Kidney (tissue), 14 donors: ENCODE data around the gene TFCP2L1. TPM values are rescaled to one million over a fixed set of nuclear protein-coding genes. Genes with fewer than 3 reads are reported as not detected.
"Not testable (repeated sequence)": the region's sequence is repeated elsewhere in the genome, so short reads cannot be mapped to it uniquely, and the experiment has no call there.

Source experiments
- DNase-seq, 5 donors: peaks; one replicate each; pipeline ENCODE4 v3.0.0-alpha.2; 2013 to 2020
- FAIRE-seq: peaks from 2 replicates; lab custom pipeline; 2012; peaks lifted over from hg19 to GRCh38; lab: Jason Lieb, UNC
- H3K27ac ChIP-seq, 2 donors: one replicate each; pipeline ENCODE4 v1.7.0; 2013; ENCODE audit warnings: low read depth in 2 of 2, low read length in 2 of 2, inconsistent platforms in 1 of 2
- H3K27me3 ChIP-seq: one replicate; pipeline ENCODE4 v1.7.1; 2013; ENCODE audit warnings: low read length, inconsistent platforms; ENCODE audit not compliant: control insufficient read depth, insufficient read depth
- H3K36me3 ChIP-seq, 3 donors: one replicate each; pipeline versions ENCODE4 v1.7.0 to v1.7.1; 2013; ENCODE audit warnings: low read length in 3 of 3, control low read depth in 1 of 3, inconsistent platforms in 1 of 3; ENCODE audit not compliant: insufficient read depth in 3 of 3, control insufficient read depth in 2 of 3
- H3K4me1 ChIP-seq, 3 donors: one replicate each; pipeline versions ENCODE4 v1.7.0 to v1.7.1; 2013; ENCODE audit warnings: low read length in 3 of 3, inconsistent platforms in 1 of 3, low read depth in 1 of 3; ENCODE audit not compliant: control insufficient read depth in 2 of 3, insufficient read depth in 2 of 3
- H3K4me3 ChIP-seq, 3 donors: one replicate each; pipeline versions ENCODE4 v1.7.0 to v1.8.1; 2013; ENCODE audit warnings: low read length in 3 of 3, control low read depth in 1 of 3, inconsistent platforms in 1 of 3
- H3K9ac ChIP-seq, 3 donors: one replicate each; pipeline versions ENCODE4 v1.7.0 to v1.7.1; 2013; ENCODE audit warnings: low read length in 3 of 3, control low read depth in 1 of 3, inconsistent platforms in 1 of 3
- H3K9me3 ChIP-seq, 3 donors: one replicate each; pipeline versions ENCODE4 v1.7.0 to v1.7.1; 2013; ENCODE audit warnings: low read length in 3 of 3, control low read depth in 1 of 3, inconsistent platforms in 1 of 3; ENCODE audit not compliant: control insufficient read depth in 2 of 3, insufficient read depth in 1 of 3
- CTCF ChIP-seq: IDR thresholded peaks from 3 replicates; pipeline ENCODE4 v1.5.1; 2012; ENCODE audit warnings: mild to moderate bottlenecking, moderate library complexity, borderline replicate concordance; ENCODE audit not compliant: insufficient read depth; ENCODE audit errors: extremely low read depth
- intact Hi-C: fragments of 100-400 bp; cut with DNase I; formaldehyde crosslinking; loops from one replicate; pipeline ENCODE4 v1.11.1; 2022
- polyA plus RNA-seq: library from polyadenylated mRNA; stranded (reverse); fragments of 350-450 nt; fragmentation: Illumina TruSeq; extraction: RNeasy Lipid Tissue Mini Kit (QIAGEN cat#74804); gene quantifications from one replicate; pipeline ENCODE4 v1.2.3, GENCODE V29; 2014; ENCODE audit warnings: low read depth, low replicate concordance; ENCODE audit not compliant: insufficient read depth
- total RNA-seq: library from RNA; stranded (reverse); fragmentation: NEBNext Ultra II Directional; extraction: Animal tissue kit (Norgen Biotek cat#: 25700); gene quantifications from one replicate; pipeline ENCODE4 v1.2.1, GENCODE V29; 2021
- donor health status: control.
- donor health status: control.
- donor health status: control.
- donor health status: control.
- donor health status: control.
- donor health status: DM: yes; HTN: yes; CAD: no.
- donor health status: Normal renal cell carcinoma (clear cell type).

TFCP2L1 gene
- total and polyA plus RNA-seq, 2 donors from 2014 or later: 44.4 to 172 TPM

GRCh38 chr2:121273116-121273515, 11.9 kb downstream of the TFCP2L1 start:
- peaks cover 0 to 17% (median 6%) of the 10 kb centered on the region in 3 donors for H3K4me1 ChIP-seq
- H3K27ac ChIP-seq: no peak overlapping the region
- no peak overlapping the region for H3K9ac ChIP-seq
- H3K27me3 ChIP-seq: no peaks in the 10 kb centered on the region
- FAIRE-seq: no peak
- H3K9me3 ChIP-seq: no peaks in the 10 kb centered on the region
- no peak for TF ChIP-seq CTCF
- DNase-seq: no peak
- no peak overlapping the region for H3K4me3 ChIP-seq
- intact Hi-C loops: no loop called here
- peaks cover 0 to 11% (median 4%) of the 10 kb centered on the region in 3 donors for H3K36me3 ChIP-seq

- Histone ChIP-seq H3K27ac (no peak overlapping the region), H3K4me1 (peaks cover 0 to 17% (median 6%) of the 10 kb centered on the region in 3 donors), H3K9ac (no peak overlapping the region), H3K4me3 (no peak overlapping the region), H3K27me3 (no peaks in the 10 kb centered on the region), H3K36me3 (peaks cover 0 to 13% (median 4%) of the 10 kb centered on the region in 3 donors), H3K9me3 (no peaks in the 10 kb centered on the region)
- intact Hi-C loops: no loop called here
- no peak for DNase-seq
- no peak for TF ChIP-seq CTCF
- FAIRE-seq: no peak
Observed at GRCh38 chr2:121272596-121272995, 12.4 kb downstream of the TFCP2L1 start.

GRCh38 chr2:121269436-121269835, 15.6 kb downstream of the TFCP2L1 start:
- FAIRE-seq, intact Hi-C loops, H3K9me3 ChIP-seq, H3K27me3 ChIP-seq, H3K4me3 ChIP-seq, DNase-seq, H3K9ac ChIP-seq, H3K27ac ChIP-seq: not testable (repeated sequence)
- Histone ChIP-seq H3K4me1 (peaks cover 0 to 19% (median 9%) of the 10 kb centered on the region in 3 donors), H3K36me3 (peaks cover 0 to 12% (median 7%) of the 10 kb centered on the region in 3 donors)

- intact Hi-C loops: no loop called here
- no peaks in the 10 kb centered on the region for H3K9me3 ChIP-seq
- no peak for DNase-seq
- peak overlapping the region in 2 of 3 donors; percentile 37 to 46 for H3K9ac ChIP-seq
- peak overlapping the region in 1 of 2 donors; percentile 20 for H3K27ac ChIP-seq
- no peak for TF ChIP-seq CTCF
- H3K27me3 ChIP-seq: no peaks in the 10 kb centered on the region
- H3K36me3 ChIP-seq: peaks cover 0 to 10% (median 8%) of the 10 kb centered on the region in 3 donors
- H3K4me3 ChIP-seq: no peak overlapping the region
- peaks cover 0 to 9% (median 6%) of the 10 kb centered on the region in 3 donors for H3K4me1 ChIP-seq
- FAIRE-seq: no peak
Observed at GRCh38 chr2:121266543-121267106, 18.4 kb downstream of the TFCP2L1 start.
